ENCODE data around the gene CHD5. TPM values are rescaled to one million over a fixed set of nuclear protein-coding genes. Genes with fewer than 3 reads are reported as not detected.
A peak's percentile ranks its signal among the peaks of the same experiment; 100 is the strongest.

CHD5 gene
- total RNA-seq, 1 experiment from 2014 or later: 62.9 TPM

- Histone ChIP-seq H3K4me1 (ENCODE audit: control insufficient read depth, insufficient read depth, low read length) (peaks cover 15% of the 10 kb centered on the region), H3K4me3 (ENCODE audit: low read depth in 2 of 2, low read length in 2 of 2) (no peak overlapping the region), H3K9me3 (ENCODE audit: control insufficient read depth, insufficient read depth, low read depth, low read length) (no peaks in the 10 kb centered on the region), H3K36me3 (ENCODE audit: control insufficient read depth, insufficient read depth, low read length) (no peaks in the 10 kb centered on the region; the same call in 1 of the 2 replicates), H3K27me3 (ENCODE audit: control insufficient read depth, insufficient read depth, low read length) (no peaks in the 10 kb centered on the region), H3K27ac (ENCODE audit: low read length) (no peak overlapping the region)
- CTCF ChIA-PET: interaction anchor here (0.7 kb wide), 1 partner anchor 1091 kb away, joined by 3 read pairs; no protein-coding TSS in a partner anchor
- intact Hi-C loops (cut with micrococcal nuclease; ENCODE audit: unreplicated experiment) (loop anchor here (5.0 kb wide), 1 partner anchor 77 kb away; the partner anchor contains the start of gene CHD5), in situ Hi-C loops (cut with HindIII; ENCODE audit: low pct_unique_long_range_greater_than_20kb, low sequenced_read_pairs) (no loop called here)
- DNase-seq (ENCODE audit: low read depth, low spot score) (no peak), ATAC-seq (no peak)
- POLR2A ChIA-PET: no interaction called here
- TF ChIP-seq, protein P1, sequence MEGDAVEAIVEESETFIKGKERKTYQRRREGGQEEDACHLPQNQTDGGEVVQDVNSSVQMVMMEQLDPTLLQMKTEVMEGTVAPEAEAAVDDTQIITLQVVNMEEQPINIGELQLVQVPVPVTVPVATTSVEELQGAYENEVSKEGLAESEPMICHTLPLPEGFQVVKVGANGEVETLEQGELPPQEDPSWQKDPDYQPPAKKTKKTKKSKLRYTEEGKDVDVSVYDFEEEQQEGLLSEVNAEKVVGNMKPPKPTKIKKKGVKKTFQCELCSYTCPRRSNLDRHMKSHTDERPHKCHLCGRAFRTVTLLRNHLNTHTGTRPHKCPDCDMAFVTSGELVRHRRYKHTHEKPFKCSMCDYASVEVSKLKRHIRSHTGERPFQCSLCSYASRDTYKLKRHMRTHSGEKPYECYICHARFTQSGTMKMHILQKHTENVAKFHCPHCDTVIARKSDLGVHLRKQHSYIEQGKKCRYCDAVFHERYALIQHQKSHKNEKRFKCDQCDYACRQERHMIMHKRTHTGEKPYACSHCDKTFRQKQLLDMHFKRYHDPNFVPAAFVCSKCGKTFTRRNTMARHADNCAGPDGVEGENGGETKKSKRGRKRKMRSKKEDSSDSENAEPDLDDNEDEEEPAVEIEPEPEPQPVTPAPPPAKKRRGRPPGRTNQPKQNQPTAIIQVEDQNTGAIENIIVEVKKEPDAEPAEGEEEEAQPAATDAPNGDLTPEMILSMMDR (IDR thresholded peaks at IDR 0.05): peak; percentile 35
- no peak for TF ChIP-seq SIN3A (IDR thresholded peaks at IDR 0.05; ENCODE audit: borderline replicate concordance, insufficient read depth, low read depth, low read length)
- no TSS peak for BruUV-seq (replicated peaks)
Measured at GRCh38 chr1:6105218-6105679, 74.9 kb downstream of the CHD5 start.

DNA sequence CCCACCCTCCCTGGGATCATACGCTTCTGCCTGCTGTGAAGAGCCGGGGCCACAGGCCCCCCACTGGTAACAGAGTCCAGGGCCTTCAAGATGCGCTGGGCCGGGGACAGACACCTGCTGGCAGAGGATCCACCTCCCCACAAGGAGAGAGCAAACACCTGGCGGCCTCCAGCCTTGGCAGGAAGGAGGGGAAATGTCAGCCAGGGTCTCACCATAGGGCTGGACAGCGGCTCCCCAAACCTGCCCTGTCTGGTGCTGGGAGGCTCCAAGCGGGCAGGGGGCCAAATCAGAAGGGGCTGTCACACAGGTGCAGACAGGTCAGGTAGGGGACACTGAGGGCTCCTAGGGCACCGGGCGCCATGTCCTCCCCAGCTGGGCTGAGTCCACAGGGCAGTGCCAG, 75.5 kb downstream of the CHD5 start:
- no peaks in the 10 kb centered on the region for H3K27me3 ChIP-seq (ENCODE audit: control insufficient read depth, insufficient read depth, low read length)
- intact Hi-C loops (cut with micrococcal nuclease; ENCODE audit: unreplicated experiment): loop anchor here (5.0 kb wide), 1 partner anchor 78 kb away; the partner anchor contains the start of gene CHD5
- BruUV-seq (replicated peaks): no TSS peak

GRCh38 chr1:6103854-6104530, 76.1 kb downstream of the CHD5 start:
- ATAC-seq (no peak), DNase-seq (ENCODE audit: low read depth, low spot score) (no peak)
- Histone ChIP-seq H3K27me3 (ENCODE audit: control insufficient read depth, insufficient read depth, low read length) (no peaks in the 10 kb centered on the region), H3K4me3 (ENCODE audit: low read depth in 2 of 2, low read length in 2 of 2) (no peak overlapping the region), H3K9me3 (ENCODE audit: control insufficient read depth, insufficient read depth, low read depth, low read length) (no peaks in the 10 kb centered on the region), H3K27ac (ENCODE audit: low read length) (no peak overlapping the region), H3K36me3 (ENCODE audit: control insufficient read depth, insufficient read depth, low read length) (no peaks in the 10 kb centered on the region; the same call in 1 of the 2 replicates), H3K4me1 (ENCODE audit: control insufficient read depth, insufficient read depth, low read length) (peaks cover 10% of the 10 kb centered on the region)
- no peak for TF ChIP-seq POLR2AphosphoS5 (IDR thresholded peaks at IDR 0.05; ENCODE audit: low read depth, low read length)
- TF ChIP-seq REST (IDR thresholded peaks at IDR 0.05; ENCODE audit: insufficient read depth in 1 of 2, low read depth in 2 of 2, low read length in 1 of 2): no peak
- TF ChIP-seq, protein P1 (IDR thresholded peaks at IDR 0.05): no peak
- TF ChIP-seq SIN3A (IDR thresholded peaks at IDR 0.05; ENCODE audit: borderline replicate concordance, insufficient read depth, low read depth, low read length): no peak
- no peak for TF ChIP-seq TCF7L2 (IDR thresholded peaks at IDR 0.05; ENCODE audit: low read depth, low read length)
- POLR2A ChIA-PET: interaction anchor here (0.7 kb wide), 1 partner anchor 30 kb away, joined by 6 read pairs; no protein-coding TSS in a partner anchor
- CTCF ChIA-PET: no interaction called here
- BruUV-seq (replicated peaks): no TSS peak
- intact Hi-C loops (cut with micrococcal nuclease; ENCODE audit: unreplicated experiment) (no loop called here), in situ Hi-C loops (cut with HindIII; ENCODE audit: low pct_unique_long_range_greater_than_20kb, low sequenced_read_pairs) (no loop called here)

More for the DNA sequence above, 75.5 kb downstream of the CHD5 start:
- Histone ChIP-seq H3K9me3 (ENCODE audit: control insufficient read depth, insufficient read depth, low read depth, low read length) (no peaks in the 10 kb centered on the region), H3K36me3 (ENCODE audit: control insufficient read depth, insufficient read depth, low read length) (no peaks in the 10 kb centered on the region; the same call in 1 of the 2 replicates), H3K27ac (ENCODE audit: low read length) (no peak overlapping the region), H3K4me1 (ENCODE audit: control insufficient read depth, insufficient read depth, low read length) (peaks cover 15% of the 10 kb centered on the region), H3K4me3 (ENCODE audit: low read depth in 2 of 2, low read length in 2 of 2) (no peak overlapping the region)
- DNase-seq (ENCODE audit: low read depth, low spot score) (no peak), ATAC-seq (no peak)
- POLR2A ChIA-PET: interaction anchor here (0.7 kb wide), 1 partner anchor 29 kb away, joined by 6 read pairs; no protein-coding TSS in a partner anchor
- in situ Hi-C loops (cut with HindIII; ENCODE audit: low pct_unique_long_range_greater_than_20kb, low sequenced_read_pairs): no loop called here
- no peak for TF ChIP-seq POLR2AphosphoS5 (IDR thresholded peaks at IDR 0.05; ENCODE audit: low read depth, low read length)
- CTCF ChIA-PET: interaction anchor here (0.7 kb wide), 1 partner anchor 1092 kb away, joined by 3 read pairs; no protein-coding TSS in a partner anchor
